Trophoblast cell (in vitro differentiated cells and primary cell): Measurements from ENCODE around the gene NKAPD1.

Experiments used
- DNase-seq, 2 donors: peaks; one replicate each; pipeline ENCODE4 v3.0.0-alpha.2; 2016
- H2AFZ ChIP-seq: 2 replicates; pipeline ENCODE4 v1.6.1; 2013; ENCODE audit warnings: low read length, moderate library complexity, mild to moderate bottlenecking; ENCODE audit not compliant: insufficient read depth, poor library complexity
- H2AK5ac ChIP-seq: 2 replicates; pipeline ENCODE4 v1.6.1; 2013; ENCODE audit warnings: mild to moderate bottlenecking, low read length
- H2BK120ac ChIP-seq: 2 replicates; pipeline ENCODE4 v1.6.1; 2013; ENCODE audit warnings: low read length, mild to moderate bottlenecking, moderate library complexity; ENCODE audit not compliant: insufficient read depth, poor library complexity
- H2BK12ac ChIP-seq: 2 replicates; pipeline ENCODE4 v1.6.1; 2013; ENCODE audit warnings: mild to moderate bottlenecking, low read length, moderate library complexity
- H2BK5ac ChIP-seq: 2 replicates; pipeline ENCODE4 v1.6.1; 2013; ENCODE audit warnings: low read length, low read depth, moderate library complexity, mild to moderate bottlenecking; ENCODE audit not compliant: poor library complexity
- H3K14ac ChIP-seq: 2 replicates; pipeline ENCODE4 v1.6.1; 2013; ENCODE audit warnings: mild to moderate bottlenecking, low read length
- H3K18ac ChIP-seq: 2 replicates; pipeline ENCODE4 v1.6.1; 2013; ENCODE audit warnings: mild to moderate bottlenecking, low read length
- H3K23ac ChIP-seq: 2 replicates; pipeline ENCODE4 v1.6.1; 2013; ENCODE audit warnings: low read length
- H3K27ac ChIP-seq: 2 replicates; pipeline ENCODE4 v1.5.1; 2013; ENCODE audit warnings: low read depth, mild to moderate bottlenecking, inconsistent platforms, low read length, moderate library complexity
- H3K27me3 ChIP-seq: 2 replicates; pipeline ENCODE4 v1.6.1; 2013; ENCODE audit warnings: inconsistent platforms, mild to moderate bottlenecking, low read length, moderate library complexity; ENCODE audit not compliant: insufficient read depth
- H3K36me3 ChIP-seq, 2 experiments: 1 replicate in 1 of 2; 2 replicates in 1 of 2; pipeline ENCODE4 v1.6.1; 2013; ENCODE audit warnings: low read length in 2 of 2, mild to moderate bottlenecking in 2 of 2, moderate library complexity in 1 of 2; ENCODE audit not compliant: insufficient read depth in 2 of 2, control insufficient read depth in 1 of 2
- H3K4ac ChIP-seq: 2 replicates; pipeline ENCODE4 v1.6.1; 2013; ENCODE audit warnings: low read depth, mild to moderate bottlenecking, low read length, moderate library complexity
- H3K4me1 ChIP-seq, 2 experiments: 1 replicate in 1 of 2; 2 replicates in 1 of 2; pipeline ENCODE4 v1.6.1; 2013; ENCODE audit warnings: low read length in 2 of 2, mild to moderate bottlenecking in 2 of 2, moderate library complexity in 1 of 2; ENCODE audit not compliant: insufficient read depth in 2 of 2, control insufficient read depth in 1 of 2
- H3K4me2 ChIP-seq: 2 replicates; pipeline ENCODE4 v1.6.1; 2013; ENCODE audit warnings: inconsistent platforms, mild to moderate bottlenecking, low read length, moderate library complexity
- H3K4me3 ChIP-seq: 2 replicates; pipeline ENCODE4 v1.5.1; 2013; ENCODE audit warnings: mild to moderate bottlenecking, low read depth, low read length, inconsistent platforms
- H3K79me1 ChIP-seq: one replicate; pipeline ENCODE4 v1.6.1; 2013; ENCODE audit warnings: low read length
- H3K79me2 ChIP-seq: 2 replicates; pipeline ENCODE4 v1.6.1; 2013; ENCODE audit warnings: low read length, mild to moderate bottlenecking; ENCODE audit not compliant: control insufficient read depth, insufficient read depth, poor library complexity
- H3K9ac ChIP-seq: 2 replicates; pipeline ENCODE4 v1.6.1; 2013; ENCODE audit warnings: mild to moderate bottlenecking, low read length
- H3K9me3 ChIP-seq: 2 replicates; pipeline ENCODE4 v1.6.1; 2013; ENCODE audit warnings: low read depth, mild to moderate bottlenecking, control low read depth, inconsistent platforms, low read length; ENCODE audit not compliant: insufficient read depth
- H4K12ac ChIP-seq: 2 replicates; pipeline ENCODE4 v1.6.1; 2013; ENCODE audit warnings: low read depth, mild to moderate bottlenecking, low read length, moderate library complexity
- H4K8ac ChIP-seq: 2 replicates; pipeline ENCODE4 v1.6.1; 2013; ENCODE audit warnings: low read depth, mild to moderate bottlenecking, low read length, moderate library complexity
- H4K91ac ChIP-seq: one replicate; pipeline ENCODE4 v1.6.1; 2013; ENCODE audit warnings: low read depth, mild to moderate bottlenecking, low read length, moderate library complexity
- WGBS: extraction: QIAGEN DNeasy Blood & Tissue Kit; methylation state at CpG from one replicate; pipeline ENCODE4 v1.1.7; 2013; ENCODE audit warnings: missing lambda C conversion rate; ENCODE audit not compliant: insufficient read length, insufficient coverage; ENCODE audit errors: extremely low coverage; 5-methylcytosine and 5-hydroxymethylcytosine counted together

Gene NKAPD1

GRCh38 chr11:112057170-112057569 lies 16.9 kb upstream of the NKAPD1 start:
- no peak overlapping the region for H3K27ac ChIP-seq
- no peaks in the 10 kb centered on the region for H3K9me3 ChIP-seq
- H2AFZ ChIP-seq: no peak overlapping the region
- WGBS: no CpG with 5 or more reads among the region's 4 CpGs
- no peak overlapping the region for H2BK5ac ChIP-seq
- no peak overlapping the region for H3K4ac ChIP-seq
- no peaks in the 10 kb centered on the region for H3K4me1 ChIP-seq
- no peaks in the 10 kb centered on the region for H3K27me3 ChIP-seq
- no peak overlapping the region for H3K4me2 ChIP-seq
- H4K12ac ChIP-seq: no peak overlapping the region
- DNase-seq: no peak
- H2BK12ac ChIP-seq: no peak overlapping the region
- no peaks in the 10 kb centered on the region for H3K79me1 ChIP-seq
- no peak overlapping the region for H2BK120ac ChIP-seq
- H2AK5ac ChIP-seq: no peak overlapping the region
- no peak overlapping the region for H3K23ac ChIP-seq
- H4K91ac ChIP-seq: no peak overlapping the region
- peaks cover 13 to 24% of the 10 kb centered on the region in 2 experiments for H3K36me3 ChIP-seq
- no peak overlapping the region for H3K14ac ChIP-seq
- H3K18ac ChIP-seq: no peak overlapping the region
- H3K9ac ChIP-seq: no peak overlapping the region
- no peaks in the 10 kb centered on the region for H3K79me2 ChIP-seq
- no peak overlapping the region for H4K8ac ChIP-seq
- H3K4me3 ChIP-seq: no peak overlapping the region

DNA sequence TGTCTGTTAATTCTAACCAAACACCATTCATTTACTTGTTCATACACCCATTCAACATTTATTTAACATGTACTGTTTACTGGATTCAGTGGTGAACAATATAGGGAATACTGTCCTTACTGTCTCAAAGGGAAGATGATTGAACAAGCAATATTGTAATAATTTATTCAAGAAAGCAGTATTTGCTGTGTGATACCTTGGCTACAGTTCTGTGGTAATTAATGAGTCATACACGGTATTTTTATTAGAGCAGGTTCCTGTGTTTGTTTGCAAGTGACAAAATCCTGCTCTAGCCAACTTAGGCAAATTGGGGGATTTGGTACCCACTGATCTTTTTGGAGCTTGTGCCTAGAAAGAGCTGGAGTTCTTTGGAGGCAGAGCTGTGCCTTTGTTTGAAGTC lies 16.0 kb upstream of the NKAPD1 start:
- H3K4me2 ChIP-seq: no peak overlapping the region
- no peak overlapping the region for H2AK5ac ChIP-seq
- no peak overlapping the region for H4K8ac ChIP-seq
- H3K4me1 ChIP-seq: no peaks in the 10 kb centered on the region
- H3K79me2 ChIP-seq: no peaks in the 10 kb centered on the region
- no peaks in the 10 kb centered on the region for H3K9me3 ChIP-seq
- H3K79me1 ChIP-seq: no peaks in the 10 kb centered on the region
- no peak overlapping the region for H3K27ac ChIP-seq
- H2BK12ac ChIP-seq: no peak overlapping the region
- peaks cover 11 to 20% of the 10 kb centered on the region in 2 experiments for H3K36me3 ChIP-seq
- H3K4me3 ChIP-seq: no peak overlapping the region
- no peak overlapping the region for H4K91ac ChIP-seq
- no peaks in the 10 kb centered on the region for H3K27me3 ChIP-seq
- DNase-seq: no peak
- no peak overlapping the region for H2AFZ ChIP-seq
- H3K23ac ChIP-seq: no peak overlapping the region
- no peak overlapping the region for H3K14ac ChIP-seq
- H3K18ac ChIP-seq: no peak overlapping the region
- H3K4ac ChIP-seq: no peak overlapping the region
- no peak overlapping the region for H2BK5ac ChIP-seq
- H3K9ac ChIP-seq: no peak overlapping the region
- WGBS: no CpG with 5 or more reads among the region's 1 CpG
- H4K12ac ChIP-seq: no peak overlapping the region
- H2BK120ac ChIP-seq: no peak overlapping the region

GRCh38 chr11:112062923-112063322 lies 11.2 kb upstream of the NKAPD1 start:
- no peaks in the 10 kb centered on the region for H3K79me2 ChIP-seq
- H2BK12ac ChIP-seq: no peak overlapping the region
- no peak overlapping the region for H3K14ac ChIP-seq
- no peak overlapping the region for H3K18ac ChIP-seq
- H3K9me3 ChIP-seq: no peaks in the 10 kb centered on the region
- H3K4me3 ChIP-seq: no peak overlapping the region
- H4K8ac ChIP-seq: no peak overlapping the region
- no peak overlapping the region for H3K23ac ChIP-seq
- no peak overlapping the region for H4K91ac ChIP-seq
- no peak overlapping the region for H3K27ac ChIP-seq
- H3K9ac ChIP-seq: no peak overlapping the region
- no peak overlapping the region for H2AFZ ChIP-seq
- no peak overlapping the region for H2AK5ac ChIP-seq
- no CpG with 5 or more reads among the region's 1 CpG for WGBS
- no peaks in the 10 kb centered on the region for H3K79me1 ChIP-seq
- H3K4me2 ChIP-seq: no peak overlapping the region
- H2BK5ac ChIP-seq: no peak overlapping the region
- H3K4ac ChIP-seq: no peak overlapping the region
- DNase-seq: no peak
- H3K27me3 ChIP-seq: no peaks in the 10 kb centered on the region
- no peaks in the 10 kb centered on the region for H3K4me1 ChIP-seq
- H2BK120ac ChIP-seq: no peak overlapping the region
- no peak overlapping the region for H4K12ac ChIP-seq
- peaks cover 4 to 20% of the 10 kb centered on the region in 2 experiments for H3K36me3 ChIP-seq

GRCh38 chr11:112082729-112083128 lies 8.6 kb downstream of the NKAPD1 start:
- Histone ChIP-seq H2BK5ac (no peak overlapping the region), H3K18ac (no peak overlapping the region), H3K27ac (no peak overlapping the region), H3K14ac (no peak overlapping the region), H3K4me2 (no peak overlapping the region), H3K79me2 (peaks cover 12% of the 10 kb centered on the region), H3K27me3 (no peaks in the 10 kb centered on the region), H3K4me1 (peaks cover 0 to 6% of the 10 kb centered on the region in 2 experiments), H4K8ac (no peak overlapping the region), H2AK5ac (no peak overlapping the region), H2AFZ (no peak overlapping the region), H4K91ac (no peak overlapping the region), H3K79me1 (peaks cover 6% of the 10 kb centered on the region), H3K4ac (no peak overlapping the region), H3K4me3 (no peak overlapping the region), H3K9ac (no peak overlapping the region), H3K23ac (no peak overlapping the region), H2BK120ac (no peak overlapping the region), H4K12ac (no peak overlapping the region), H2BK12ac (no peak overlapping the region), H3K9me3 (no peaks in the 10 kb centered on the region), H3K36me3 (peaks cover 10 to 29% of the 10 kb centered on the region in 2 experiments)
- peak in 1 of 2 donors; percentile 13 for DNase-seq
- WGBS: no CpG with 5 or more reads among the region's 4 CpGs
